ENCODE results near the gene LRP6.

DNA sequence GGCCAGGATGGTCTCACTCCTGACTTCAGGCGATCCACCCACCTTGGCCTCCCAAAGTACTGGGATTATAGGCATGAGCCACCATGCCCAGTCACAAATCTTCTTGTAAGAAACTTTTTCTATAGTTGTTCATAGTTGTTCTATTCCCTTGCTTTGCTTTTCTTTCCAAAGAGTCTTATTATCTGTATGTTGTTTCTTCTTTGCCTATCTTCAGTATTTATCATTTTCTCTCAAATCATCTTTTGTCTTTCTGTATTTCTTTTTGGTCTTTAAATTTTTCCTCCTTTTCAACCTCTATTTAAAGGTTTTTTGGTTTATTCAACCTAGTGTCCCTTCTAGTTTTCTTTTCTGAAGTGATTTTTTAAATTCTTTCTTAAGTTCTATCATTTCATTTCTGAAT, 68.7 kb downstream of the LRP6 start:
- TF ChIP-seq POLR2A (IDR thresholded peaks at IDR 0.05) (no peak), EP300 (IDR thresholded peaks at IDR 0.05) (no peak)
- TF ChIP-seq, protein P1, sequence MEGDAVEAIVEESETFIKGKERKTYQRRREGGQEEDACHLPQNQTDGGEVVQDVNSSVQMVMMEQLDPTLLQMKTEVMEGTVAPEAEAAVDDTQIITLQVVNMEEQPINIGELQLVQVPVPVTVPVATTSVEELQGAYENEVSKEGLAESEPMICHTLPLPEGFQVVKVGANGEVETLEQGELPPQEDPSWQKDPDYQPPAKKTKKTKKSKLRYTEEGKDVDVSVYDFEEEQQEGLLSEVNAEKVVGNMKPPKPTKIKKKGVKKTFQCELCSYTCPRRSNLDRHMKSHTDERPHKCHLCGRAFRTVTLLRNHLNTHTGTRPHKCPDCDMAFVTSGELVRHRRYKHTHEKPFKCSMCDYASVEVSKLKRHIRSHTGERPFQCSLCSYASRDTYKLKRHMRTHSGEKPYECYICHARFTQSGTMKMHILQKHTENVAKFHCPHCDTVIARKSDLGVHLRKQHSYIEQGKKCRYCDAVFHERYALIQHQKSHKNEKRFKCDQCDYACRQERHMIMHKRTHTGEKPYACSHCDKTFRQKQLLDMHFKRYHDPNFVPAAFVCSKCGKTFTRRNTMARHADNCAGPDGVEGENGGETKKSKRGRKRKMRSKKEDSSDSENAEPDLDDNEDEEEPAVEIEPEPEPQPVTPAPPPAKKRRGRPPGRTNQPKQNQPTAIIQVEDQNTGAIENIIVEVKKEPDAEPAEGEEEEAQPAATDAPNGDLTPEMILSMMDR (IDR thresholded peaks at IDR 0.05), result no peak

Data from ovary (tissue), 3 donors.